Heart right ventricle (tissue), 16 donors: ENCODE results near the gene ACTN4. TPM values are rescaled to one million over a fixed set of nuclear protein-coding genes. Genes with fewer than 3 reads are reported as not detected.
A peak's percentile ranks its signal among the peaks of the same experiment; 100 is the strongest.

Source experiments
- ATAC-seq, 8 donors: fragments of 200-7000 bp; cut with Tn5 transposase; one replicate each; pipeline ENCODE4 v1.9.1; 2020; ENCODE audit warnings: mild to moderate bottlenecking in 8 of 8, moderate library complexity in 8 of 8, moderate number of reproducible peaks in 1 of 8
- DNase-seq, 2 donors: peaks; one replicate each; pipeline ENCODE4 v3.0.0-alpha.2; 2020
- H3K27ac ChIP-seq, 10 donors: fragments of 200-600 bp; sonication (generic) in 2 of 10; one replicate each; pipeline versions ENCODE4 v1.5.0 to v1.8.0; 2020 to 2022; ENCODE audit warnings: mild to moderate bottlenecking in 3 of 10
- H3K27me3 ChIP-seq, 7 donors: fragments of 200-600 bp; one replicate each; pipeline ENCODE4 v1.8.0; 2021 to 2022; ENCODE audit warnings: mild to moderate bottlenecking in 2 of 7
- H3K36me3 ChIP-seq, 9 donors: fragments of 200-600 bp; sonication (generic) in 1 of 9; one replicate each; pipeline versions ENCODE4 v1.5.0 to v1.8.0; 2020 to 2022; ENCODE audit warnings: mild to moderate bottlenecking in 2 of 9
- H3K4me1 ChIP-seq, 9 donors: fragments of 200-600 bp; sonication (generic) in 1 of 9; one replicate each; pipeline versions ENCODE4 v1.5.0 to v1.8.0; 2020 to 2022; ENCODE audit warnings: mild to moderate bottlenecking in 4 of 9
- H3K4me3 ChIP-seq, 10 donors: fragments of 200-600 bp; sonication (generic) in 2 of 10; one replicate each; pipeline versions ENCODE4 v1.5.0 to v1.8.0; 2020 to 2022; ENCODE audit warnings: mild to moderate bottlenecking in 7 of 10, moderate library complexity in 2 of 10
- H3K9me3 ChIP-seq, 11 donors: fragments of 200-600 bp in 10 of 11; sonication (generic) in 2 of 11; one replicate each; pipeline versions ENCODE4 v1.5.0 to v1.8.0; 2013 to 2022; ENCODE audit warnings: mild to moderate bottlenecking in 2 of 11, control low read depth in 1 of 11, moderate library complexity in 1 of 11
- CTCF ChIP-seq, 9 donors: fragments of 200-600 bp; sonication (generic) in 2 of 9; IDR thresholded peaks; one replicate each; pipeline versions ENCODE4 v1.5.0 to v1.8.0; 2021 to 2022; ENCODE audit warnings: antibody characterized with exemption in 9 of 9, mild to moderate bottlenecking in 5 of 9, moderate library complexity in 1 of 9
- WGBS, 2 donors: extraction: QIAGEN DNeasy Blood & Tissue Kit; methylation state at CpG; one replicate each; pipeline ENCODE4 v1.1.7; 2013; ENCODE audit warnings: inconsistent platforms in 1 of 2; 5-methylcytosine and 5-hydroxymethylcytosine counted together
- intact Hi-C, 10 donors: fragments of 100-400 bp; cut with DNase I; formaldehyde crosslinking; loops; one replicate each; pipeline versions ENCODE4 v1.11.1 to v1.14.2; 2022
- polyA plus RNA-seq, 2 donors: library from polyadenylated mRNA; stranded (reverse); fragments of 200-250 nt; gene quantifications; one replicate each; pipeline ENCODE4 v1.2.3, GENCODE V29; 2013
- total RNA-seq, 10 donors: library from RNA; stranded (reverse); fragmentation: NEBNext Ultra II Directional in 3 of 10; extraction: Animal tissue kit (Norgen Biotek cat#: 25700) in 3 of 10; gene quantifications; one replicate each; pipeline versions ENCODE4 v1.2.1 to v1.2.4, GENCODE V29; 2021 to 2023
- donor health status: Arrhythmogenic right ventricular cardiomyopathy.
- donor health status: ischemic (EF 13 %, LVEDD 7.1; RV severe dilation, severe dysfunction).
- donor health status: healthy with polysubstance abuse.
- donor health status: DM: no; HTN: yes; CAD: no.
- donor health status: DM: no; HTN: no; CAD: no.
- donor health status: ischemic (EF 25% LVEDD 6.9; RV normal size, moderate dysfunction).
- donor health status: ischemic (EF 25% LVEDD 5.7; RV mildly dilated, moderate dysfunction).
- donor health status: healthy.
- donor health status: DM: yes; HTN: yes; CAD: no.
- donor health status: Ischemic cardiomyopathy.
- donor health status: ischemic (EF 35%, LVEDD 5.7; RV mildly dilated, moderate dysfunction).
- donor health status: nonischemic (EF 11% LVEDD 7.7; RV severe dilation, severe dysfunction).
- donor health status: DM: yes; HTN: yes; CAD: no.
- donor health status: PGD.
- donor health status: ischemic (EF 29% LVEDD 5.4; RV normal size, mild dysfunction).
- donor health status: nonischemic (EF 23%, LVEDD 6.1; RV moderate dilation, normal function).

Gene ACTN4
- total and polyA plus RNA-seq, 12 donors, result 92.4 to 291 (median 149) TPM

- Histone ChIP-seq H3K27me3 (peaks cover 0 to 11% (median 4%) of the 10 kb centered on the region in 7 donors), H3K36me3 (no peaks in the 10 kb centered on the region), H3K4me3 (no peak overlapping the region), H3K27ac (no peak overlapping the region), H3K4me1 (no peaks in the 10 kb centered on the region), H3K9me3 (no peaks in the 10 kb centered on the region)
- no peak for TF ChIP-seq CTCF (IDR thresholded peaks at IDR 0.05)
- ATAC-seq (no peak), DNase-seq (no peak)
- 91 to 93% methylated on average over 7 of the region's 7 CpGs for WGBS, 2 donors
- intact Hi-C loops, result no loop called here
These were observed 133.0 kb downstream of the ACTN4 start for GRCh38 chr19:38780443-38780842.

- no peaks in the 10 kb centered on the region for H3K4me1 ChIP-seq
- H3K36me3 ChIP-seq, result no peaks in the 10 kb centered on the region
- no peak overlapping the region for H3K4me3 ChIP-seq
- DNase-seq (no peak), ATAC-seq (peak in 1 of 8 donors; percentile 29)
- intact Hi-C loops, result no loop called here
- H3K27me3 ChIP-seq, result peaks cover 0 to 11% (median 4%) of the 10 kb centered on the region in 7 donors
- WGBS, 2 donors, result 47 to 56% methylated on average over 7 of the region's 7 CpGs
- H3K9me3 ChIP-seq, result no peaks in the 10 kb centered on the region
- no peak for TF ChIP-seq CTCF (IDR thresholded peaks at IDR 0.05)
- no peak overlapping the region for H3K27ac ChIP-seq
These were observed 133.6 kb downstream of the ACTN4 start for GRCh38 chr19:38781058-38781457.

Other genes with a start within 250 kb of the ACTN4 start
- gene FAM98C, start 244.6 kb upstream of the ACTN4 start, total RNA-seq, result 10 to 100 TPM in 9 of 10 donors, 1 to 10 TPM in 1; 9.8 to 16.1 (median 12.2) TPM
- gene FAM98C, start 244.6 kb upstream of the ACTN4 start, polyA plus RNA-seq, result 10 to 100 TPM; 13.3 to 14.1 TPM
- gene RASGRP4, start 221.4 kb upstream of the ACTN4 start, total RNA-seq, result 1 to 10 TPM in 5 of 10 donors, under 1 TPM in 5; 0.42 to 3.5 (median 0.99) TPM
- gene RASGRP4, start 221.4 kb upstream of the ACTN4 start, polyA plus RNA-seq, result 1 to 10 TPM in 1 of 2 donors, under 1 TPM in 1; 0.64 to 1.0 TPM
- 1 to 10 TPM in 3 of 10 donors, under 1 TPM in 7; 0.30 to 1.7 (median 0.74) TPM for gene RYR1, start 214.0 kb upstream of the ACTN4 start, total RNA-seq
- 1 to 10 TPM in 1 of 2 donors, under 1 TPM in 1; 0.20 to 1.7 TPM for gene RYR1, start 214.0 kb upstream of the ACTN4 start, polyA plus RNA-seq
- 1 to 10 TPM in 8 of 10 donors, under 1 TPM in 2; 0.52 to 9.1 (median 1.5) TPM for gene MAP4K1, start 29.7 kb upstream of the ACTN4 start, total RNA-seq
- gene MAP4K1, start 29.7 kb upstream of the ACTN4 start, polyA plus RNA-seq, result 1 to 10 TPM in 1 of 2 donors, under 1 TPM in 1; 0.99 to 2.1 TPM
- 100 to 1,000 TPM; 505 to 677 (median 631) TPM for gene EIF3K, start 28.5 kb upstream of the ACTN4 start, total RNA-seq
- 100 to 1,000 TPM; 572 to 845 TPM for gene EIF3K, start 28.5 kb upstream of the ACTN4 start, polyA plus RNA-seq
- gene CAPN12, start 96.8 kb downstream of the ACTN4 start, total RNA-seq, result 1 to 10 TPM in 2 of 10 donors, under 1 TPM in 8; 0.15 to 1.5 (median 0.59) TPM
- 1 to 10 TPM; 1.1 to 3.6 TPM for gene CAPN12, start 96.8 kb downstream of the ACTN4 start, polyA plus RNA-seq
- not detected for gene LGALS7, start 125.9 kb downstream of the ACTN4 start, total RNA-seq
- gene LGALS7, start 125.9 kb downstream of the ACTN4 start, polyA plus RNA-seq, result not detected
- gene LGALS7B, start 141.6 kb downstream of the ACTN4 start, total RNA-seq, result under 1 TPM in 1 of 10 donors, not detected in 9; 0.60 TPM
- under 1 TPM in 1 of 2 donors, not detected in 1; 0.19 TPM for gene LGALS7B, start 141.6 kb downstream of the ACTN4 start, polyA plus RNA-seq
- gene LGALS4, start 165.3 kb downstream of the ACTN4 start, total RNA-seq, result 1 to 10 TPM in 2 of 10 donors, under 1 TPM in 6, not detected in 2; 0.16 to 2.0 (median 0.81) TPM
- 1 to 10 TPM in 1 of 2 donors, under 1 TPM in 1; 0.30 to 2.6 TPM for gene LGALS4, start 165.3 kb downstream of the ACTN4 start, polyA plus RNA-seq
- 100 to 1,000 TPM; 418 to 987 (median 671) TPM for gene ECH1, start 184.1 kb downstream of the ACTN4 start, total RNA-seq
- gene ECH1, start 184.1 kb downstream of the ACTN4 start, polyA plus RNA-seq, result 1,000 to 10,000 TPM in 1 of 2 donors, 100 to 1,000 TPM in 1; 446 to 1,208 TPM
- gene HNRNPL, start 202.3 kb downstream of the ACTN4 start, total RNA-seq, result 100 to 1,000 TPM; 134 to 196 (median 170) TPM
- gene HNRNPL, start 202.3 kb downstream of the ACTN4 start, polyA plus RNA-seq, result 100 to 1,000 TPM; 130 to 181 TPM
- 1 to 10 TPM; 1.6 to 7.0 (median 2.8) TPM for gene RINL, start 230.6 kb downstream of the ACTN4 start, total RNA-seq
- gene RINL, start 230.6 kb downstream of the ACTN4 start, polyA plus RNA-seq, result 10 to 100 TPM in 1 of 2 donors, 1 to 10 TPM in 1; 4.6 to 14.5 TPM